NT2/D1 (cell line): Measurements from ENCODE around the gene RIOK1.

Experiments used
- DNase-seq: peaks from one replicate; pipeline ENCODE4 v3.0.0-alpha.2; 2011; ENCODE audit warnings: low read depth, low spot score
- H3K27me3 ChIP-seq: 2 replicates; pipeline ENCODE4 v1.6.0; 2011; ENCODE audit warnings: mild to moderate bottlenecking; ENCODE audit not compliant: insufficient read length, insufficient read depth
- H3K36me3 ChIP-seq: 2 replicates; pipeline ENCODE4 v1.6.1; 2011; ENCODE audit warnings: mild to moderate bottlenecking, low read length, mixed read lengths; ENCODE audit not compliant: insufficient read depth, insufficient read length
- H3K4me1 ChIP-seq: 2 replicates; pipeline ENCODE4 v1.5.1; 2011; ENCODE audit not compliant: insufficient read depth, insufficient read length
- H3K4me3 ChIP-seq: 2 replicates; pipeline ENCODE4 v1.5.1; 2011; ENCODE audit warnings: low read depth; ENCODE audit not compliant: insufficient read length
- H3K9ac ChIP-seq: 2 replicates; pipeline ENCODE4 v1.6.0; 2011; ENCODE audit warnings: low read depth; ENCODE audit not compliant: insufficient read length
- H3K9me3 ChIP-seq: 2 replicates; pipeline ENCODE4 v1.5.1; 2011; ENCODE audit warnings: mild to moderate bottlenecking, low read length; ENCODE audit not compliant: insufficient read depth
- SUZ12 ChIP-seq: IDR thresholded peaks from 2 replicates; pipeline ENCODE4 v1.6.1; 2011; ENCODE audit not compliant: insufficient read length, insufficient read depth; ENCODE audit errors: extremely low read depth
- YY1 ChIP-seq: IDR thresholded peaks from 2 replicates; pipeline ENCODE4 v1.6.1; 2011; ENCODE audit not compliant: insufficient read length, insufficient read depth
- ZNF274 ChIP-seq: IDR thresholded peaks from 2 replicates; pipeline ENCODE4 v1.6.1; 2011; ENCODE audit warnings: mild to moderate bottlenecking, low read depth, low read length

The RIOK1 gene

DNA sequence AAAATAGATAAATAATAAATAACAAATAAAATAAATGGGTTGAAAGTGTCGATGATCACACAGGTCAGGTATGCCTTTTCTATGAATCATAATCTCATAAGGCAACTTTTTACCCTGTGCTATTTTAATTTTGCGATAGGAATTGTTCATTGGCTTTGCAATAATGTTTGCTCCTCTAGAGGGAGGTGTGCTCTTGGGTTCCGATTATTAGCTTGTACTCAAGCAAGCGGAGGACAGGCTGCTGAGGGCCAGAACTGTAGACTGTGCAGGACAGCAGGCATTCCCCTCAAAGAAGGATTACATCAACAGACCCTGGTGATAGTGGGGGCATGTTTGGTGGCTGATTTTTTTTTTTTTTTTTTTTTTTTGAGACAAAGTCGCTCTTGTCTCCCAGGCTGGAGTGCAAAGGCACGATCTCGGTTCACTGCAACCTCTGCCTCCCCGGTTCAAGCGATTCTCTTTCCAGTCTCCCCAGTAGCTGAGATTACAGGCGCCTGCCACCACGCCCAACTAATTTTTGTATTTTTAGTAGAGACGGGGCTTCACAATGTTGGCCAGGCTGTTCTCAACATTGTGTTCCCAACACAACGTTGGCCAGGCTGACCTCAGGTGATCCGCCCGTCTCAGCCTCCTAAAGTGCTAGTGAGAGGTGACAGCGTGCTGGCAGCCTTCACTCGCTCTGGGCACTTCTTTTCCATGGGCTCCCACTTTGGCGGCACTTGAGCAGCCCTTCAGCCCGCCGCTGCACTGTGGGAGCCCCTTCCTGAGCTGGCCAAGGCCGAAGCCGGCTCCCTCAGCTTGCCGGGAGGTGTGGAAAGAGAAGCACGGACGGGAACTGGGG is 35.6 kb downstream of the RIOK1 start:
- H3K4me1 ChIP-seq, result no peaks in the 10 kb centered on the region
- TF ChIP-seq ZNF274 (no peak), SUZ12 (no peak), YY1 (no peak)
- DNase-seq, result no peak
- H3K36me3 ChIP-seq, result peaks cover 3% of the 10 kb centered on the region
- H3K4me3 ChIP-seq, result no peak overlapping the region
- H3K27me3 ChIP-seq, result no peaks in the 10 kb centered on the region
- H3K9me3 ChIP-seq, result no peaks in the 10 kb centered on the region; the same call in 1 of the 2 replicates
- H3K9ac ChIP-seq, result no peak overlapping the region

DNA sequence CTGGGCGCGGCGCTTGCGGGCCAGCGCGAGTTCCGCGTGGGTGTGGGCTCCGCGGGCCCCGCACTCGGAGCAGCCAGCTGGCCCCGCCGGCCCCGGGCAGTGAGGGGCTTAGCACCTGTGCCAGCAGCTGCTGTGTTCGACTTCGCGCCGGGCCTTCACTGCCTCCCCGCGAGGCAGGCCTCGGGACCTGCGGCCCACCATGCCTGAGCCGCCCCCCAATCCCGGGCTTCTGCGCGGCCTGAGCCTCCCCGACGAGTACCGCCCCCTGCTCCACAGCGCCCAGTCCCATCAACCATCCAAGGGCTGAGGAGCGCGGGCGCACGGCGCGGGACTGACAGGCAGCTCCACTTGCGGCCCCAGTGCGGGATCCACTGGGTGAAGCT is 36.2 kb downstream of the RIOK1 start:
- H3K9me3 ChIP-seq, result no peaks in the 10 kb centered on the region; the same call in 1 of the 2 replicates
- no peaks in the 10 kb centered on the region for H3K4me1 ChIP-seq
- DNase-seq, result no peak
- H3K27me3 ChIP-seq, result no peaks in the 10 kb centered on the region
- no peak overlapping the region for H3K4me3 ChIP-seq
- no peaks in the 10 kb centered on the region for H3K36me3 ChIP-seq
- TF ChIP-seq YY1, result no peak
- no peak for TF ChIP-seq SUZ12
- no peak for TF ChIP-seq ZNF274
- no peak overlapping the region for H3K9ac ChIP-seq

DNA sequence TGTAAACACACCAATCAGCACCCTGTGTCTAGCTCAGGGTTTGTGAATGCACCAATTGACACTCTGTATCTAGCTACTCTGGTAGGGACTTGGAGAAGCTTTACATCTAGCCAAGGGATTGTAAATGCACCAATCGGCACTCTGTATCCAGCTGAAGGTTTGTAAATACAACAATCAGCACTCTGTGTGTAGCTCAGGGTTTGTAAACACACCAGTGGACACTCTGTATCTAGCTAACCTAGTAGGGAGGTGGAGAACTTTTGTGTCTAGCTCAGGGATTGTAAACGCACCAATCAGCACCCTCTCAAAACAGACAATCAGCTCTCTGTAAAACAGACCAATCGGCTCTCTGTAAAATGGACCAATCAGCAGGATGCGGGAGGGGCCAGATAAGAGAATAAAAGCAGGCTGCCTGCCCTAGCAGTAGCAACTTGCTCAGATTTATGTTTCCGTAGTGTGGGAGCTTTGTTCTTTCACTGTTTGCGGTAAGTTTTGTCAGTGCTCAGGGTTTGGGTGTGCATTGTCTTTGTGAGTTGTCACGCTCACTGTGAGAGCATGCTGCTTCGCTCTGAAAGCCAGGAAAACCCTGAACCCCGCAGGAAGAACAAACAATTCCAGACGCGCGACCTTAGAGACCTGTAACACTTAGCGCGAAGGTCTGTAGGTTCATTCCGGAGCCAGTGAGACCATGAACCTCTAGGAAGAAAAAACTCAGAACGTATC is 37.0 kb downstream of the RIOK1 start:
- Histone ChIP-seq H3K4me3 (no peak overlapping the region), H3K36me3 (no peaks in the 10 kb centered on the region), H3K4me1 (no peaks in the 10 kb centered on the region), H3K27me3 (no peaks in the 10 kb centered on the region), H3K9me3 (no peaks in the 10 kb centered on the region; the same call in 1 of the 2 replicates), H3K9ac (no peak overlapping the region)
- TF ChIP-seq YY1 (no peak), SUZ12 (no peak), ZNF274 (no peak)
- no peak for DNase-seq

DNA sequence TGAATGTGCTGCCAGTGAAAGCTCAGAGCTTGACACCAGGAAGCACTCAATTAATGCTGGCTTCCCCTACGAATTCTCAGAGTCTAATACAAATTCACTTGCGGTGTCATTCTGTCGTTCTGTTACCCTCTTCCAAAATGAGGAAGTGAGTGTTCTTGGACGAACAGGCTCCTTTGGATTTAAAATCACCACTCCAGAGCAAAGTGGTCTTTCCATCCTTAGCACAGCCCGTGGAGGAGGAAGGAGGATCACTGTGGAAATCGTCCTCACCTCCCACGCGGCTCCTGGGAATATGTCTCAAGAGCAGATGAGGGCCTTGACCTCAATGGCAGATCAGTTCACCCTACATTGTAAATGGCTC is 41.7 kb downstream of the RIOK1 start:
- no peak overlapping the region for H3K4me3 ChIP-seq
- H3K36me3 ChIP-seq, result no peaks in the 10 kb centered on the region
- DNase-seq, result no peak
- no peaks in the 10 kb centered on the region for H3K9me3 ChIP-seq
- no peak overlapping the region for H3K9ac ChIP-seq
- TF ChIP-seq ZNF274 (no peak), SUZ12 (no peak), YY1 (no peak)
- H3K27me3 ChIP-seq, result no peaks in the 10 kb centered on the region
- peaks cover 4% of the 10 kb centered on the region for H3K4me1 ChIP-seq

DNA sequence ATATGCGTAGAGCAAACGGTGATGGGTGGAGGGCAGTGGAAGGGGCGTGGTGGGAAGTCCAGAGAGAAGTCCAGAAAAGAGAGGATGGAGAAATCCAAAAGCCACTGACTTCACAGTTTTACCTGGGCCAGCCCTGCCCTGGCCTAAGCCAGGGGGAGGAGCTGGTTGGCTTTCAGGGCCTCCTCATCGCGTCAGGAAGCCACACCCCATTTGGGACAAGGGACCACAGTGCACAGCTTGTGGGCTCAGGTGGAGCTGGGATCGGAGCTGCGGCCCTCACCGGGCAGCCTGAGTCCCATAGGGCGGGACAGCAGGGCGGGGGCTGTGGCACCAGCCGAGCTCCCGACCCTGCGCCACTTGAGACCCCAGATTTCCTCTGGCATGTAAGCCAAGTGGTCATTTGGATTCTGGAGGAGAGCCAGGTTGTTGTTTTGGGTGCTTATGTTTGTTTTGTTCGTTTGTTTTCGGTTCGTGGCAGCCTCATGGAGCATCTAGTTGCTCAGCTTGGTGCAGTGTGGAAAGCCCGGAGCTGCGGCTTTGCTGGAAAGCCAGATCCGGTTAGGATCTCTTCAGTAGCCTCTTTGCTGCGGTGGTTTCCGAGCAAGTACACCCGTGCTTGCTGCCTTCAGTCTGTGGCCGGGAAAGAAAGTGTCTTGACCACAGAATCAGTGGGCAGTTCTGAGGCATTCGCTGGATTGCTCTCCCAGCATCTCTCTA is 42.2 kb downstream of the RIOK1 start:
- Histone ChIP-seq H3K4me3 (no peak overlapping the region), H3K27me3 (no peaks in the 10 kb centered on the region), H3K4me1 (peaks cover 4% of the 10 kb centered on the region), H3K9ac (no peak overlapping the region), H3K36me3 (no peaks in the 10 kb centered on the region), H3K9me3 (no peaks in the 10 kb centered on the region)
- no peak for DNase-seq
- TF ChIP-seq SUZ12, result no peak
- no peak for TF ChIP-seq YY1
- TF ChIP-seq ZNF274, result no peak

DNA sequence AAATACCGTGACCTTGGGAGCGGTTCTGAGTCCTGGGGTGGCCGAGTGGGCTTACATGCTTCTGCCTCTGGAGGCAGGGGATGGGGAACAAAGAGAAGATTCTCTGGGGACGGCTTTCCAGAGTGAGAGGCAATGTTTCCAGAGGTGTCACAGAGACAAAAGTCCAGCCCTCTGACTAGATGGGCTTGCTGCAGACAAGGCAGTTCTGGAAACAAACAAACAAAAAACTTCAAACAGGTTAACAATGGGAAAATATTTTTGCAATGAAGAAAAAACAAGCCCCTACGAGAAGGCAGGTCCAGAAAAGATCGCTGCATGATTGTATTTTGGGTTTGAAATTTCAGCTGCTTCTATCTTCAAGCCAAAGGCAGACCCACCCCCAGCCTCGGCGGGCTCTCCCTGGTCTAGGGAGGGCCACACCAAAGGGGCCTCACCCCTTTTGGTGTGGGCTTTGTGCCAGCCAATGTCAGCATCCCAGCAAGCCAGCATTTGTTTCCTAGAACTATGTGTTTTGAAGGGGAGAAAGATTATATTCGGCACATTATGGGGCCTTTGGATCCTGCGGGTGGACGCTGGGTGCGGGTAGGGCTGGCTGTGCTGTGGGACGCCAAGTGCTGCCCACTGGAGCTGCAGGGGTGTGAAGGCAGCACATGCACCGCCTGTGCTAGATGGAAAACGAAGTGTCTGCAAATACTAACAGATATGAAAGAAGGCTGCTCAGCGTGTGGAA is 42.9 kb downstream of the RIOK1 start:
- Histone ChIP-seq H3K9ac (no peak overlapping the region), H3K4me3 (no peak overlapping the region), H3K9me3 (no peaks in the 10 kb centered on the region), H3K27me3 (no peaks in the 10 kb centered on the region), H3K4me1 (peaks cover 4% of the 10 kb centered on the region), H3K36me3 (no peaks in the 10 kb centered on the region)
- DNase-seq, result no peak
- TF ChIP-seq YY1 (no peak), ZNF274 (no peak), SUZ12 (no peak)
